ENCODE measurements around the gene PODNL1.
"Not testable (repeated sequence)": the region's sequence is repeated elsewhere in the genome, so short reads cannot be mapped to it uniquely, and the experiment has no call there.

Gene PODNL1

GRCh38 chr19:13974073-13974472, 35.9 kb upstream of the PODNL1 start:
- H3K27me3 ChIP-seq (ENCODE audit: control insufficient read depth, low read length): no peaks in the 10 kb centered on the region
- no peak for TF ChIP-seq EZH2phosphoT487 (IDR thresholded peaks at IDR 0.05; ENCODE audit: borderline replicate concordance, low read length)
- TF ChIP-seq CTCF (IDR thresholded peaks at IDR 0.05; ENCODE audit: low read depth, low read length, poor library complexity, severe bottlenecking): no peak
- no peaks in the 10 kb centered on the region for H3K79me2 ChIP-seq (ENCODE audit: control insufficient read depth, low read length)
- peak overlapping the region; percentile 48; the same call in 1 of the 2 replicates for H3K4me2 ChIP-seq (ENCODE audit: low read length)
- no peaks in the 10 kb centered on the region for H3K9me3 ChIP-seq (ENCODE audit: control insufficient read depth, insufficient read depth, low read length)
- no peak overlapping the region for H3K4me3 ChIP-seq (ENCODE audit: low read length)
- peaks cover 13% of the 10 kb centered on the region; the same call in 1 of the 2 replicates for H3K36me3 ChIP-seq (ENCODE audit: control insufficient read depth, low read length)
- no peak overlapping the region for H3K27ac ChIP-seq (ENCODE audit: low read depth, low read length)
- H3K9me2 ChIP-seq (replicated peaks; ENCODE audit: control insufficient read depth, low read length): no peaks in the 10 kb centered on the region
- no peaks in the 10 kb centered on the region for H4K20me1 ChIP-seq (ENCODE audit: control insufficient read depth, insufficient read depth, low read depth, low read length)
- peaks cover 10% of the 10 kb centered on the region for H3K4me1 ChIP-seq (ENCODE audit: control insufficient read depth, low read length)
- H3F3A ChIP-seq (ENCODE audit: control insufficient read depth, insufficient read depth): no peaks in the 10 kb centered on the region

GRCh38 chr19:13973479-13973878, 35.3 kb upstream of the PODNL1 start:
- H3K36me3 ChIP-seq (ENCODE audit: control insufficient read depth, low read length): peaks cover 18% of the 10 kb centered on the region; the same call in 1 of the 2 replicates
- not testable (repeated sequence) for H3K9me2 ChIP-seq (replicated peaks; ENCODE audit: control insufficient read depth, low read length); H3K9me3 ChIP-seq (ENCODE audit: control insufficient read depth, insufficient read depth, low read length); H4K20me1 ChIP-seq (ENCODE audit: control insufficient read depth, insufficient read depth, low read depth, low read length); H3K27me3 ChIP-seq (ENCODE audit: control insufficient read depth, low read length); H3K79me2 ChIP-seq (ENCODE audit: control insufficient read depth, low read length); H3K27ac ChIP-seq (ENCODE audit: low read depth, low read length); H3F3A ChIP-seq (ENCODE audit: control insufficient read depth, insufficient read depth); H3K4me3 ChIP-seq (ENCODE audit: low read length); H3K4me2 ChIP-seq (ENCODE audit: low read length); H3K4me1 ChIP-seq (ENCODE audit: control insufficient read depth, low read length)

GRCh38 chr19:13972368-13973155, 34.3 kb upstream of the PODNL1 start:
- Histone ChIP-seq H3K79me2 (ENCODE audit: control insufficient read depth, low read length) (no peaks in the 10 kb centered on the region), H3K4me3 (ENCODE audit: low read length) (no peak overlapping the region), H3K27ac (ENCODE audit: low read depth, low read length) (no peak overlapping the region), H3K36me3 (ENCODE audit: control insufficient read depth, low read length) (peaks cover 22% of the 10 kb centered on the region; the same call in 1 of the 2 replicates), H3K9me2 (replicated peaks; ENCODE audit: control insufficient read depth, low read length) (no peaks in the 10 kb centered on the region), H3K4me2 (ENCODE audit: low read length) (no peak overlapping the region), H3K4me1 (ENCODE audit: control insufficient read depth, low read length) (peaks cover 10% of the 10 kb centered on the region), H4K20me1 (ENCODE audit: control insufficient read depth, insufficient read depth, low read depth, low read length) (no peaks in the 10 kb centered on the region), H3K9me3 (ENCODE audit: control insufficient read depth, insufficient read depth, low read length) (no peaks in the 10 kb centered on the region), H3F3A (ENCODE audit: control insufficient read depth, insufficient read depth) (no peaks in the 10 kb centered on the region), H3K27me3 (ENCODE audit: control insufficient read depth, low read length) (no peaks in the 10 kb centered on the region)
- no peak for TF ChIP-seq EZH2phosphoT487 (IDR thresholded peaks at IDR 0.05; ENCODE audit: borderline replicate concordance, low read length)
- TF ChIP-seq CTCF (IDR thresholded peaks at IDR 0.05; ENCODE audit: low read depth, low read length, poor library complexity, severe bottlenecking): no peak

GRCh38 chr19:13971868-13972267, 33.7 kb upstream of the PODNL1 start:
- not testable (repeated sequence) for H3F3A ChIP-seq (ENCODE audit: control insufficient read depth, insufficient read depth); H3K27ac ChIP-seq (ENCODE audit: low read depth, low read length); H3K4me2 ChIP-seq (ENCODE audit: low read length); H3K9me3 ChIP-seq (ENCODE audit: control insufficient read depth, insufficient read depth, low read length); H3K9me2 ChIP-seq (replicated peaks; ENCODE audit: control insufficient read depth, low read length); H3K79me2 ChIP-seq (ENCODE audit: control insufficient read depth, low read length); H3K27me3 ChIP-seq (ENCODE audit: control insufficient read depth, low read length); H4K20me1 ChIP-seq (ENCODE audit: control insufficient read depth, insufficient read depth, low read depth, low read length); H3K4me1 ChIP-seq (ENCODE audit: control insufficient read depth, low read length); H3K4me3 ChIP-seq (ENCODE audit: low read length)
- H3K36me3 ChIP-seq (ENCODE audit: control insufficient read depth, low read length): peaks cover 25% of the 10 kb centered on the region; the same call in 1 of the 2 replicates
